Activated CD8-positive, alpha-beta memory T cell treated with anti-CD3 and anti-CD28 coated beads, Interleukin-2, amount 50 U/mL, for 24 hours (primary cell): ENCODE measurements around the gene INCA1.

ENCODE experiments used
- DNase-seq: peaks from one replicate; pipeline ENCODE4 v3.0.0-alpha.2; 2020; ENCODE audit errors: extremely low read depth

INCA1 gene

GRCh38 chr17:4948166-4948930 lies 49.0 kb downstream of the INCA1 start, which contains the start of gene PFN1:
Gene PFN1 (minus strand): TSS chr17:4948530. CDS start chr17:4948394, 136 bp downstream.
- DNase-seq: peak; percentile 86

GRCh38 chr17:4947411-4948165 lies 49.7 kb downstream of the INCA1 start:
- no peak for DNase-seq

- no peak for DNase-seq
Measured at GRCh38 chr17:4947010-4947410, 50.3 kb downstream of the INCA1 start.

- DNase-seq: no peak
Measured at GRCh38 chr17:4946312-4946976, 50.9 kb downstream of the INCA1 start.

DNA sequence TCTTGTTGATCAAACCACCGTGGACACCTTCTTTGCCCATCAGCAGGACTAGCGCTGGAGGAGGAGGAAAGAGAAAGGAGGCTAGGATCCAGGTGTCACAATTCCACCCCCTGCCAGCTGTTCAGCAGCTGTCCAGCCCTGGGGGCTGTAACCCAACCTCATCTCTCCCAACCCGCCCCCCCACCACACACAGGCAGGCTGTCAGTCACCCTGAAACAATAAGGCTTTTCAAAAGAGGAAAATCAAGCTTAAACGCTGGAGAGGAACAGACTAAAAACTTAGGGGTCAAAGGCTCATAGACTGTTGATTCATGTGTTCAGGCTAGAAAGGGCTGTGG lies 51.4 kb downstream of the INCA1 start:
- no peak for DNase-seq

GRCh38 chr17:4945176-4945943 lies 52.0 kb downstream of the INCA1 start:
- DNase-seq: peak; percentile 77

DNA sequence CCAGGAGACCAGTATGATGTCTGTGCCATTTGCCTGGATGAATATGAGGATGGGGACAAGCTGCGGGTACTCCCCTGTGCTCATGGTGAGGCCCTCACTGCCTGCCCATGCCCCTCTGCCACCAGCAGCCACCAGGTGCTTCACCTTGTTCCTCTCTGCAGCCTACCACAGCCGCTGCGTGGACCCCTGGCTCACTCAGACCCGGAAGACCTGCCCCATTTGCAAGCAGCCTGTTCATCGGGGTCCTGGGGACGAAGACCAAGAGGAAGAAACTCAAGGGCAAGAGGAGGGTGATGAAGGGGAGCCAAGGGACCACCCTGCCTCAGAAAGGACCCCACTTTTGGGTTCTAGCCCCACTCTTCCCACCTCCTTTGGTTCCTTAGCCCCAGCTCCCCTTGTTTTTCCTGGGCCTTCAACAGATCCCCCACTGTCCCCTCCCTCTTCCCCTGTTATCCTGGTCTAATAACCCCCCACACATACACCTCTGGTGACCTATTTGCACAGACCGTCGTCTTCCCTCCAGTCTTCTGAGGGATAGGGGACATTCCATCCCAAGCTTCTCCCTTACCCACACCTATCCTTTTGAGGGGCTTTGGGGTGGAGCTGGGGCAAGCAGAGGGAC lies 52.7 kb downstream of the INCA1 start:
- DNase-seq: no peak

DNA sequence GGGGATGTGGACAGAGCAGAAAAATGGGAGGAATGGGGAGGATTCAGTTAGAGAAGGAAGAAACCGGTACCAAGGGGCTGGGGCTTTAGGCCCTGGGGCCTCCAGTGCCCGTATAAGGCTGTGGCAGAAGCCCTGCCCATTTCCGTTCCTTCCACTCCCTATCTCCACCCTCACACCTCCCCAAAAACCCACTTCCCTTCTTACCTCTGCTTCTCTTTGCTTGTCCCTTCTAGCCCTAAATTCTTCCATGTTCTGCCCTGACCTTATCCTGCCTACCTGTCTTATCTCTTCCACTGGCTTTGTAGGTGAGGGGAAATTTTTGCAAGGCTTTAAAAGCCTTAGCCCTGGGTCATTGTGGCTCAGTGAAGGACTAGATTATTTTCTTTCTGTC lies 53.2 kb downstream of the INCA1 start:
- no peak for DNase-seq

DNA sequence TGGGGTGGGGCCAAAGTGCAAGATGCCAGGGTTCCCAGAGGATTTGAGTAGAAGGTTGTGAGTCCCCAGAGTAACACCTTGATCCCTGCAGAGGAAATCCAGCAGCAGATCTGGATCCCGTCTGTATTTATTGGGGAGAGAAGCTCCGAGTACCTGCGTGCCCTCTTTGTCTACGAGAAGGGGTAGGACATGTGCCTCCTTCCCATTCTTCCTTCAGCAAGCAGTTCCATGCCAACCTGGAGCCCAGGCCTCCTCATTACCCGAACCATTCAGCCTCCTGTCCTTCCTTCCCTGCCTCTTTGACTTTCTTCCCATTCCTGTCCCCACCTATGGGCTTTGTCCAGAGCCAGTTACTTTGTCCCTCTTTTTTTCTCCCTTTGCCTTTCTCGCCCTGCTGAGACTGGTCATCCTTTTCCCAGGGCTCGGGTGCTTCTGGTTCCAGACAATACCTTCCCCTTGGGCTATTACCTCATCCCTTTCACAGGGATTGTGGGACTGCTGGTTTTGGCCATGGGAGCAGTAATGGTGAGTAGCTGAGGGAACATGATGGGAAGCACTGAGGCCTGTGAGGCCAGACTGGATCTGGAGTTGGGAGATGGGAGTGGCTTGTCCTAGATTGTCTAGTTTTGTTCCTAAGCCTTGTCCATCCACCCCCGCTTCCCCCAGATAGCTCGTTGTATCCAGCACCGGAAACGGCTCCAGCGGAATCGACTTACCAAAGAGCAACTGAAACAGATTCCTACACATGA lies 54.4 kb downstream of the INCA1 start:
- DNase-seq: no peak

GRCh38 chr17:4941319-4941610 lies 56.1 kb downstream of the INCA1 start:
- DNase-seq: no peak

DNA sequence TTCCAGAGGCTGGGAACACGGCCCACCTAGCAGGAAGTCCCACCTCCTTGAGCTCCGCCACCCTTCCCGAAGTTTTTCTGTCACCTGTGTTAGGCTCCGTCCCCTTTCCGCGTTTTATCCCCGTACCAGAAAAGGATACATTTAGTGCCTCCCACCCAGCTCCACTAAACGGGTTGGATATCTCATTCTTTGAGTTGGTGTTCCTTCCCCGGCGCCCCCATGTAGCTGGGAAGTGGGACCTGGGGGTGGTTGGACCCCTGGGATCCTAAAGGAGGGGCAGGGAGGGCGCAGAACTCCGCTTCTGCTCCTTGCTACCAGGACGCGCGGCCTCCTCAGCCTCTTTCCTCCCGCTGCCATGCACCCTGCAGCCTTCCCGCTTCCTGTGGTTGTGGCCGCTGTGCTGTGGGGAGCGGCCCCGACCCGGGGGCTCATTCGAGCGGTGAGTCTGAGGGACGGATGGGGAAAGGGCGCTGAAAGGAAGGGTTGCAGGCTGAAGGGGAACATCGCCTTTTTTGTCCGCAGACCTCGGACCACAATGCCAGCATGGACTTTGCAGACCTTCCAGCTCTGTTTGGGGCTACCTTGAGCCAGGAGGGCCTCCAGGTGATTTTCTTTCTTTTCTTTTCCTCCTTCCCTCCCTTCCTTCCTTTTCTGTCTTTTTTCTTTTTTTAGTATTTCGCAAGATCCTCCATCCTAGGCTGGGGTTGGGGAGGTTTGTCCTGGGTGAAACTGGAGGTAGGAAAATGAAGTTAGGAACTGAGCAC lies 56.6 kb downstream of the INCA1 start:
- no peak for DNase-seq

- peak; percentile 90 for DNase-seq
Measured at GRCh38 chr17:4939796-4940554, 57.3 kb downstream of the INCA1 start, which contains the start of the genes RNF167 and SLC25A11. Gene RNF167 (plus strand): TSS chr17:4940268. CDS start chr17:4940910, 642 bp downstream. Gene SLC25A11 (minus strand): TSS chr17:4940046. CDS start chr17:4939910, 136 bp downstream.

GRCh38 chr17:4939546-4939795 lies 57.9 kb downstream of the INCA1 start:
- no peak for DNase-seq

GRCh38 chr17:4938688-4939545 lies 58.4 kb downstream of the INCA1 start:
- no peak for DNase-seq
